ENCODE measurements around the gene TCF23.

DNA sequence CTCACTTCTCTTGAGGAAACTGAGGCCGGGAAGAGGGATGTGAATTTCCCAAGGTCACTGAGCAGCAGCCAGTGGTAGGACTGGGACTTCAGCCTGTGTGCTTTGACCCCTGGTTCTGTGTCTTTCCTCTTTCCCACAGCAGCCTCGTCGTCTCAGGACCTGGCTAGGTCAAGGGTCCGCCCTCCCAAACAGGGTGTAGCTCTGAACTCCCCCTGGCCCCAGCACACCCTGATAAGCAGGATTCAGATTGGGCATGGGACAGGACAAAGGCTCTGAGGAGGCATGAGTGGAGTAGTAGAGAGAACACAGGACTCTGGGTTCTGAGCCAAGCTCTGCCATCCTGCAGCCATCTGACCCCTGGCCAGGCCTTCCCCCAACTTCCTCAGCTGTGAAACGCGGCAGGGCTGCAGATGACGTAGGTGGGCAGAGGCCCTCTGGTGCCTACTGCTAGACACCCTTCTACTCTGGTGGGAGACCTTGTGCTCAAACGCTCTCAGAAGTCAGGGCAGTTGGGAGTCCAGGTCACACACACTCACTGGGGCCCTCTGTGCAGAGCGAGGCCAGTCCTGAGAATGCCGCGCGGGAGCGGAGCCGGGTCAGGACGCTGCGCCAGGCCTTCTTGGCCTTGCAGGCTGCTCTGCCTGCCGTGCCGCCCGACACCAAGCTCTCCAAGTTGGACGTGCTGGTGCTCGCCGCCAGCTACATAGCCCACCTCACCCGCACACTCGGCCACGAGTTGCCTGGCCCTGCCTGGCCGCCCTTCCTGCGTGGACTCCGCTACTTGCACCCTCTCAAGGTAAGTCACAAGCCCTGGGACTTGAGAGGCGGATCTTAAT lies 984 bp downstream of the TCF23 start:
- no peak for TF ChIP-seq POLR2A (IDR thresholded peaks at IDR 0.05; ENCODE audit: low read depth, low read length)
- TF ChIP-seq, protein P1, sequence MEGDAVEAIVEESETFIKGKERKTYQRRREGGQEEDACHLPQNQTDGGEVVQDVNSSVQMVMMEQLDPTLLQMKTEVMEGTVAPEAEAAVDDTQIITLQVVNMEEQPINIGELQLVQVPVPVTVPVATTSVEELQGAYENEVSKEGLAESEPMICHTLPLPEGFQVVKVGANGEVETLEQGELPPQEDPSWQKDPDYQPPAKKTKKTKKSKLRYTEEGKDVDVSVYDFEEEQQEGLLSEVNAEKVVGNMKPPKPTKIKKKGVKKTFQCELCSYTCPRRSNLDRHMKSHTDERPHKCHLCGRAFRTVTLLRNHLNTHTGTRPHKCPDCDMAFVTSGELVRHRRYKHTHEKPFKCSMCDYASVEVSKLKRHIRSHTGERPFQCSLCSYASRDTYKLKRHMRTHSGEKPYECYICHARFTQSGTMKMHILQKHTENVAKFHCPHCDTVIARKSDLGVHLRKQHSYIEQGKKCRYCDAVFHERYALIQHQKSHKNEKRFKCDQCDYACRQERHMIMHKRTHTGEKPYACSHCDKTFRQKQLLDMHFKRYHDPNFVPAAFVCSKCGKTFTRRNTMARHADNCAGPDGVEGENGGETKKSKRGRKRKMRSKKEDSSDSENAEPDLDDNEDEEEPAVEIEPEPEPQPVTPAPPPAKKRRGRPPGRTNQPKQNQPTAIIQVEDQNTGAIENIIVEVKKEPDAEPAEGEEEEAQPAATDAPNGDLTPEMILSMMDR (conservative IDR thresholded peaks at IDR 0.05; ENCODE audit: low read depth, low read length), result no peak
- TF ChIP-seq, protein P2, sequence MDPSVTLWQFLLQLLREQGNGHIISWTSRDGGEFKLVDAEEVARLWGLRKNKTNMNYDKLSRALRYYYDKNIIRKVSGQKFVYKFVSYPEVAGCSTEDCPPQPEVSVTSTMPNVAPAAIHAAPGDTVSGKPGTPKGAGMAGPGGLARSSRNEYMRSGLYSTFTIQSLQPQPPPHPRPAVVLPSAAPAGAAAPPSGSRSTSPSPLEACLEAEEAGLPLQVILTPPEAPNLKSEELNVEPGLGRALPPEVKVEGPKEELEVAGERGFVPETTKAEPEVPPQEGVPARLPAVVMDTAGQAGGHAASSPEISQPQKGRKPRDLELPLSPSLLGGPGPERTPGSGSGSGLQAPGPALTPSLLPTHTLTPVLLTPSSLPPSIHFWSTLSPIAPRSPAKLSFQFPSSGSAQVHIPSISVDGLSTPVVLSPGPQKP (IDR thresholded peaks at IDR 0.05; ENCODE audit: borderline replicate concordance, low read depth, low read length), result no peak
- no peak for TF ChIP-seq CEBPB (IDR thresholded peaks at IDR 0.05; ENCODE audit: low read depth, low read length)
- TF ChIP-seq RFX5 (IDR thresholded peaks at IDR 0.05; ENCODE audit: low read depth, low read length), result no peak
- no peak for TF ChIP-seq RAD21 (IDR thresholded peaks at IDR 0.05; ENCODE audit: low read length)
- TF ChIP-seq MXI1 (IDR thresholded peaks at IDR 0.05; ENCODE audit: borderline replicate concordance, low read depth, low read length), result no peak
- TF ChIP-seq, protein P3, sequence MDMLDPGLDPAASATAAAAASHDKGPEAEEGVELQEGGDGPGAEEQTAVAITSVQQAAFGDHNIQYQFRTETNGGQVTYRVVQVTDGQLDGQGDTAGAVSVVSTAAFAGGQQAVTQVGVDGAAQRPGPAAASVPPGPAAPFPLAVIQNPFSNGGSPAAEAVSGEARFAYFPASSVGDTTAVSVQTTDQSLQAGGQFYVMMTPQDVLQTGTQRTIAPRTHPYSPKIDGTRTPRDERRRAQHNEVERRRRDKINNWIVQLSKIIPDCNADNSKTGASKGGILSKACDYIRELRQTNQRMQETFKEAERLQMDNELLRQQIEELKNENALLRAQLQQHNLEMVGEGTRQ (IDR thresholded peaks at IDR 0.05; ENCODE audit: low read depth, low read length), result no peak
- TF ChIP-seq BHLHE40 (IDR thresholded peaks at IDR 0.05; ENCODE audit: low read depth, low read length), result no peak
- TF ChIP-seq MAZ (IDR thresholded peaks at IDR 0.05; ENCODE audit: borderline replicate concordance, low read depth, low read length), result no peak
- no peak for TF ChIP-seq SMC3 (IDR thresholded peaks at IDR 0.05; ENCODE audit: low read depth, low read length)
- TF ChIP-seq MAFK (IDR thresholded peaks at IDR 0.05; ENCODE audit: low read depth, low read length), result no peak
- TF ChIP-seq NFE2L2 (IDR thresholded peaks at IDR 0.05; ENCODE audit: low read depth, low read length), result no peak
